B cell (primary cell): ENCODE data around the gene TENM3. TPM values are rescaled to one million over a fixed set of nuclear protein-coding genes. Genes with fewer than 3 reads are reported as not detected.

Experiments used
- ATAC-seq: fragments of 200-7000 bp; cut with Tn5 transposase; one replicate; pipeline ENCODE4 v1.10.0; 2021; ENCODE audit warnings: low read depth, mild to moderate bottlenecking, moderate number of reproducible peaks, moderate library complexity
- CTCF ChIA-PET: fragments of 350-600 bp; sonication (Branson Sonifier 250); formaldehyde crosslinking; loops from one replicate; lab custom pipeline; 2021; ENCODE audit warnings: antibody characterized with exemption, inconsistent platforms; lab: Charles Lee
- POLR2A ChIA-PET: fragments of 350-600 bp; sonication (Branson Sonifier 250); formaldehyde crosslinking; loops from one replicate; lab custom pipeline; 2021; ENCODE audit warnings: antibody characterized with exemption; lab: Charles Lee
- DNase-seq: peaks from one replicate; pipeline ENCODE4 v3.0.0; 2013
- H2AFZ ChIP-seq: 2 replicates; pipeline ENCODE4 v1.6.1; 2012; ENCODE audit warnings: mild to moderate bottlenecking, low read depth, low read length; ENCODE audit not compliant: insufficient read depth, poor library complexity, severe bottlenecking
- H3K27ac ChIP-seq, 2 donors: 1 replicate in 1 of 2; 2 replicates in 1 of 2; pipeline ENCODE4 v1.5.1; 2012 to 2013; ENCODE audit warnings: low read length in 2 of 2, mild to moderate bottlenecking in 2 of 2, moderate library complexity in 1 of 2
- H3K27me3 ChIP-seq, 4 experiments: fragments of 200-600 bp in 1 of 4; sonication (generic) in 1 of 4; replicated peaks in 1 of 4; 1 replicate in 2 of 4; 2 replicates in 2 of 4; pipeline versions ENCODE4 v1.6.1 to v1.7.0; 2013 to 2016; ENCODE audit warnings: low read length in 3 of 4, mild to moderate bottlenecking in 2 of 4, mixed read lengths in 1 of 4, moderate library complexity in 1 of 4; ENCODE audit not compliant: insufficient read depth in 4 of 4, control insufficient read depth in 3 of 4; ENCODE audit errors: control extremely low read depth in 1 of 4
- H3K36me3 ChIP-seq, 2 experiments: replicated peaks in 1 of 2; 1 replicate in 1 of 2; 2 replicates in 1 of 2; pipeline versions ENCODE4 v1.6.1 to v1.7.1; 2013; ENCODE audit warnings: low read length in 1 of 2; ENCODE audit not compliant: insufficient read depth in 2 of 2, control insufficient read depth in 1 of 2; ENCODE audit errors: control extremely low read depth in 1 of 2, extremely low read depth in 1 of 2
- H3K4me1 ChIP-seq, 2 donors: fragments of 200-600 bp in 1 of 2; sonication (generic) in 1 of 2; 1 replicate in 1 of 2; 2 replicates in 1 of 2; pipeline versions ENCODE4 v1.5.1 to v1.6.1; 2013 to 2017; ENCODE audit warnings: low read length in 2 of 2; ENCODE audit not compliant: control insufficient read depth in 2 of 2, insufficient read depth in 2 of 2
- H3K4me2 ChIP-seq: replicated peaks from 2 replicates; pipeline ENCODE3; 2012; ENCODE audit warnings: mild to moderate bottlenecking, low read depth, low read length; ENCODE audit not compliant: poor library complexity, severe bottlenecking
- H3K4me3 ChIP-seq, 5 experiments: fragments of 200-600 bp in 1 of 5; sonication (generic) in 1 of 5; 1 replicate in 3 of 5; 2 replicates in 2 of 5; pipeline versions ENCODE4 v1.5.1 to v1.7.0; 2011 to 2016; ENCODE audit warnings: low read length in 4 of 5, mild to moderate bottlenecking in 4 of 5, low read depth in 2 of 5, control low read depth in 1 of 5, moderate library complexity in 1 of 5; ENCODE audit not compliant: insufficient read depth in 1 of 5; ENCODE audit errors: control extremely low read depth in 1 of 5, extremely low read depth in 1 of 5
- H3K79me2 ChIP-seq: fragments of 200-600 bp; sonication (generic); one replicate; pipeline ENCODE4 v1.6.0; 2016; ENCODE audit warnings: low read length; ENCODE audit not compliant: control insufficient read depth, insufficient read depth
- H3K9ac ChIP-seq: fragments of 200-600 bp; sonication (generic); 2 replicates; pipeline ENCODE4 v1.6.1; 2017; ENCODE audit warnings: mild to moderate bottlenecking, low read length, moderate library complexity
- H3K9me3 ChIP-seq, 3 donors: one replicate each; pipeline versions ENCODE4 v1.6.1 to v1.7.1; 2013; ENCODE audit warnings: low read length in 2 of 3; ENCODE audit not compliant: control insufficient read depth in 2 of 3, insufficient read depth in 1 of 3; ENCODE audit errors: control extremely low read depth in 1 of 3
- H4K20me1 ChIP-seq: 2 replicates; pipeline ENCODE4 v1.6.0; 2012; ENCODE audit warnings: mild to moderate bottlenecking, low read length; ENCODE audit not compliant: insufficient read depth, control insufficient read depth, poor library complexity, severe bottlenecking
- H3K27ac Mint-ChIP-seq: one replicate; pipeline ENCODE4 v1.8.0; 2021; ENCODE audit warnings: mixed read lengths
- H3K27me3 Mint-ChIP-seq: one replicate; pipeline ENCODE4 v1.8.0; 2021; ENCODE audit warnings: mixed read lengths
- H3K4me1 Mint-ChIP-seq: one replicate; pipeline ENCODE4 v1.8.0; 2021; ENCODE audit warnings: mixed read lengths
- H3K4me3 Mint-ChIP-seq: one replicate; pipeline ENCODE4 v1.8.0; 2021; ENCODE audit warnings: mixed read lengths
- H3K9me3 Mint-ChIP-seq: one replicate; pipeline ENCODE4 v1.8.0; 2022; ENCODE audit warnings: mixed read lengths; ENCODE audit not compliant: insufficient read depth
- EZH2 ChIP-seq: IDR thresholded peaks from 2 replicates; pipeline ENCODE4 v1.6.1; 2012; ENCODE audit warnings: borderline replicate concordance, low read depth, mild to moderate bottlenecking, moderate library complexity, low read length; ENCODE audit not compliant: insufficient read depth, poor library complexity, severe bottlenecking
- WGBS: methylation state at CpG from one replicate; pipeline ENCODE4 v1.1.5; 2013; ENCODE audit warnings: missing lambda C conversion rate; ENCODE audit not compliant: insufficient coverage; 5-methylcytosine and 5-hydroxymethylcytosine counted together
- intact Hi-C: fragments of 100-400 bp; cut with micrococcal nuclease; formaldehyde crosslinking; loops from one replicate; pipeline ENCODE4 v1.10.0; 2022
- polyA plus RNA-seq: library from polyadenylated mRNA; depleted of rRNA; stranded (reverse); fragments of >200 nt; gene quantifications from 2 replicates; pipeline ENCODE4 v1.2.3, GENCODE V29; 2012
- total RNA-seq, 2 donors: library from RNA; stranded (reverse); fragments of 120-200 nt in 1 of 2; gene quantifications; 1 replicate in 1 of 2; 2 replicates in 1 of 2; pipeline versions ENCODE4 v1.2.3 to v1.2.4, GENCODE V29; 2013 to 2022
- TF ChIP-seq, protein P1 (sequence below): fragments of 200-600 bp; IDR thresholded peaks from one replicate; pipeline ENCODE4 v1.8.0; 2022; ENCODE audit warnings: antibody characterized with exemption, mild to moderate bottlenecking

The TENM3 gene
- total and polyA plus RNA-seq, 2 donors (not counting 1 experiment from before 2014, with no cell fraction given), result not detected

DNA sequence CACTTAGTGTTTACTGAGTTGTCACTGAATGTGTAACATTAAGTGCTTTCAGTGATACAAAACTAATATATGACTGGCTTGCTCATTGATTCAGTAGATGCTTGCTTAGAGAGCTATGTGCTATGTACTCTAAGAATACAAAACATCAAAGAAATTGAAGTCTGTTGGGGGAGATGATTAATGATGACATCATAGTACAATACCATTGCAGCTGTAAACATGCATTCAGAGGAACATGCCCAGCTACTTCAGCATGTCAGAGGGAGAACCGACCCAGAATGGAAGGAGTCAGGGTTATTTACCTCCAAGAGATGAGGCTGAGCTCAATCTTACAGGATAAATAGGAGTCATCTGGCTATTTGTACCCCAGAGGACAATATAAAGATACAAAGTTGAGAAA, 290.8 kb downstream of the TENM3 start:
- Histone ChIP-seq H2AFZ (no peak overlapping the region), H4K20me1 (no peaks in the 10 kb centered on the region), H3K4me1 (no peaks in the 10 kb centered on the region), H3K36me3 (no peaks in the 10 kb centered on the region), H3K27me3 (peaks cover 0 to 3% (median 0%) of the 10 kb centered on the region in 4 experiments), H3K9ac (no peak overlapping the region), H3K79me2 (no peaks in the 10 kb centered on the region), H3K4me2 (no peak overlapping the region), H3K9me3 (no peaks in the 10 kb centered on the region), H3K27ac (no peak overlapping the region), H3K4me3 (no peak overlapping the region)
- ATAC-seq (no peak), DNase-seq (no peak)
- intact Hi-C loops, result no loop called here
- H3K27me3 Mint-ChIP-seq, result no peaks in the 10 kb centered on the region
- TF ChIP-seq EZH2, result no peak
- TF ChIP-seq, protein P1, sequence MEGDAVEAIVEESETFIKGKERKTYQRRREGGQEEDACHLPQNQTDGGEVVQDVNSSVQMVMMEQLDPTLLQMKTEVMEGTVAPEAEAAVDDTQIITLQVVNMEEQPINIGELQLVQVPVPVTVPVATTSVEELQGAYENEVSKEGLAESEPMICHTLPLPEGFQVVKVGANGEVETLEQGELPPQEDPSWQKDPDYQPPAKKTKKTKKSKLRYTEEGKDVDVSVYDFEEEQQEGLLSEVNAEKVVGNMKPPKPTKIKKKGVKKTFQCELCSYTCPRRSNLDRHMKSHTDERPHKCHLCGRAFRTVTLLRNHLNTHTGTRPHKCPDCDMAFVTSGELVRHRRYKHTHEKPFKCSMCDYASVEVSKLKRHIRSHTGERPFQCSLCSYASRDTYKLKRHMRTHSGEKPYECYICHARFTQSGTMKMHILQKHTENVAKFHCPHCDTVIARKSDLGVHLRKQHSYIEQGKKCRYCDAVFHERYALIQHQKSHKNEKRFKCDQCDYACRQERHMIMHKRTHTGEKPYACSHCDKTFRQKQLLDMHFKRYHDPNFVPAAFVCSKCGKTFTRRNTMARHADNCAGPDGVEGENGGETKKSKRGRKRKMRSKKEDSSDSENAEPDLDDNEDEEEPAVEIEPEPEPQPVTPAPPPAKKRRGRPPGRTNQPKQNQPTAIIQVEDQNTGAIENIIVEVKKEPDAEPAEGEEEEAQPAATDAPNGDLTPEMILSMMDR, result no peak
- 100% methylated on average over 1 of the region's 1 CpG for WGBS
- ChIA-PET POLR2A (interaction anchor here (0.7 kb wide), 1 partner anchor 384 kb away, joined by 3 read pairs; no protein-coding TSS in a partner anchor), CTCF (no interaction called here)
- H3K4me1 Mint-ChIP-seq, result no peaks in the 10 kb centered on the region
- H3K27ac Mint-ChIP-seq, result no peak overlapping the region
- no peak overlapping the region for H3K4me3 Mint-ChIP-seq
- H3K9me3 Mint-ChIP-seq, result no peaks in the 10 kb centered on the region

DNA sequence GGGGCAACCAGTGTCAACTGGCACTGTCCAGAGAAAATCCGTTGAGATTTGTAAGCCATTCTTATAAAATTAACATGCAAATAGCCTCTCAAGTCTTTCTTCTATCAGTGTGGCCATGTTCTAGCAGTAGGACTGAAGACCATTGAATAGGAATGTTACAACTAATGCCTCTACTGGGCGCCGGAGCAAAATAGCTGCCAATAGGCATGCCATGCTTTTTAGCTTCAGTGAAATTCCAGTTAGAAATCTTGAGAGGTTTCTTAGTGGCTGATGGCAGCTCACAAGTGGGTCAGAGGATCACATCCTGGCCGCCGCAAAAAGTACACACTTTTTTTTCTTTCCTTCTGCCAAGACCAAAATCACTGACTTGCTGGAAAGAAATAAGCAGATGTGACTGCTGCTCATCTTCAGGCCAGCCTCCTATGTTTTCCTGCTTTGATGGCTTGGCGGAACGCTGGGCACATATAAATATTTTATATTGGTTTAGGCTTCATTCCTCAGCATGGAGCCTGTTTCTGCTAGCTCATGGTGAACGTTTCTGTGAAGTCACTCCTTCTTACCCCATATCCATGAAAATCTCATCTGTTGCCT, 293.1 kb downstream of the TENM3 start:
- Histone ChIP-seq H3K4me1 (no peaks in the 10 kb centered on the region), H3K27me3 (peaks cover 0 to 3% (median 0%) of the 10 kb centered on the region in 4 experiments), H3K4me3 (no peak overlapping the region), H3K36me3 (no peaks in the 10 kb centered on the region), H4K20me1 (no peaks in the 10 kb centered on the region), H3K9me3 (no peaks in the 10 kb centered on the region), H3K27ac (no peak overlapping the region), H3K79me2 (no peaks in the 10 kb centered on the region), H3K9ac (no peak overlapping the region), H3K4me2 (no peak overlapping the region), H2AFZ (no peak overlapping the region)
- TF ChIP-seq, protein P1, result no peak
- no peak for TF ChIP-seq EZH2
- DNase-seq (no peak), ATAC-seq (no peak)
- 80% methylated on average over 4 of the region's 8 CpGs for WGBS
- H3K4me3 Mint-ChIP-seq, result no peak overlapping the region
- no peak overlapping the region for H3K27ac Mint-ChIP-seq
- ChIA-PET POLR2A (no interaction called here), CTCF (no interaction called here)
- H3K4me1 Mint-ChIP-seq, result no peaks in the 10 kb centered on the region
- intact Hi-C loops, result no loop called here
- no peaks in the 10 kb centered on the region for H3K9me3 Mint-ChIP-seq
- no peaks in the 10 kb centered on the region for H3K27me3 Mint-ChIP-seq
